Endothelial cell of umbilical vein (primary cell): ENCODE measurements around the gene NR3C2.

Experiments used
- EZH2 ChIP-seq: IDR thresholded peaks from 2 replicates; pipeline ENCODE4 v1.6.1; 2012; ENCODE audit warnings: borderline replicate concordance, low read depth, mild to moderate bottlenecking, moderate library complexity, low read length, inconsistent platforms; ENCODE audit not compliant: severe bottlenecking
- GATA2 ChIP-seq: IDR thresholded peaks from 2 replicates; pipeline ENCODE4 v1.7.0; 2011; ENCODE audit warnings: low read depth, mild to moderate bottlenecking, moderate library complexity, mixed read lengths, low read length; ENCODE audit not compliant: insufficient read length, insufficient read depth
- JUN ChIP-seq: IDR thresholded peaks from 2 replicates; pipeline ENCODE4 v1.6.1; 2011; ENCODE audit warnings: borderline replicate concordance, low read depth; ENCODE audit not compliant: insufficient read length, insufficient read depth
- MYC ChIP-seq: IDR thresholded peaks from one replicate; pipeline ENCODE4 v1.6.1; 2011; ENCODE audit warnings: mild to moderate bottlenecking, low read depth, low read length
- POLR2A ChIP-seq: IDR thresholded peaks from 2 replicates; pipeline ENCODE4 v1.6.1; 2012; ENCODE audit warnings: low read depth, mild to moderate bottlenecking, control low read depth, low read length
- POLR2AphosphoS5 ChIP-seq: IDR thresholded peaks from 2 replicates; pipeline ENCODE4 v1.6.1; 2012; ENCODE audit warnings: low read depth, mild to moderate bottlenecking, control low read depth, low read length, moderate library complexity; ENCODE audit not compliant: insufficient read depth
- TF ChIP-seq, protein P1 (sequence below), 2 donors: IDR thresholded peaks; 1 replicate in 1 of 2; 2 replicates in 1 of 2; pipeline ENCODE4 v1.5.1; 2011; ENCODE audit warnings: low read length in 2 of 2, mild to moderate bottlenecking in 2 of 2, moderate library complexity in 2 of 2, control low read depth in 1 of 2, inconsistent platforms in 1 of 2, low read depth in 1 of 2; ENCODE audit not compliant: insufficient read depth in 1 of 2; ENCODE audit errors: extremely low read depth in 1 of 2
- TF ChIP-seq, protein P2 (sequence below): IDR thresholded peaks from 2 replicates; pipeline ENCODE4 v1.6.1; 2011; ENCODE audit not compliant: insufficient read depth, insufficient read length

DNA sequence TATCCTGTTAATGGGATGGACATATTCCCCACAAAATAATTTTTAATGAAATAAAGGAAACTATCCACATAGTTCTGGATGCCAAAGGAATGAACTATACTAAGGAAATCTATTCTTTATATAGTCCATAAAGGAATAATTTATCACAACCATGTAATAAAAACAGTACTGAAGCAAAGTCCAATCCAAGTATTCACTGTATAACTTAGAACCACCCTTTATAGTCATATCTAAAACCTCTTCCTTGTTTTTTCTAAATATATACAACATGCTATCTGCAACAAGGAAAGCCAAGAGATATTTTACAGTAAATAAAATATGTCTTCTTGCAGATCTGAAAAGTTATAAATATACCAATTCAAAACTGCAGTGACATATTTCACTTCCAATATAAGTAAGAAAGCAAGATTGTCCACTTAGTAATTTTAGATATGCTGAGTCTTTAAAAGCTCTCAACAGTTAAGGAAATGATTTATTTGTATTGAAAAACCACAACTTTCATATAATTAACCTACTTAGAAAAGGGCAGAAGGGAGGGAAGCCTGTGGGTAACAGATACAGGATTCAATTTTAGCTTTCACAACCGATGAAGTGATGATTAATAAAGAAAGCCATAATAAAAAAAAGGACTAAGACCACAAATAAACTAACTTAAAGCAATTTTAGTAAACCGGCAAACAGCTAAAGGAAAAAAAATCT is 8.0 kb downstream of the NR3C2 start:
- TF ChIP-seq, protein P1, sequence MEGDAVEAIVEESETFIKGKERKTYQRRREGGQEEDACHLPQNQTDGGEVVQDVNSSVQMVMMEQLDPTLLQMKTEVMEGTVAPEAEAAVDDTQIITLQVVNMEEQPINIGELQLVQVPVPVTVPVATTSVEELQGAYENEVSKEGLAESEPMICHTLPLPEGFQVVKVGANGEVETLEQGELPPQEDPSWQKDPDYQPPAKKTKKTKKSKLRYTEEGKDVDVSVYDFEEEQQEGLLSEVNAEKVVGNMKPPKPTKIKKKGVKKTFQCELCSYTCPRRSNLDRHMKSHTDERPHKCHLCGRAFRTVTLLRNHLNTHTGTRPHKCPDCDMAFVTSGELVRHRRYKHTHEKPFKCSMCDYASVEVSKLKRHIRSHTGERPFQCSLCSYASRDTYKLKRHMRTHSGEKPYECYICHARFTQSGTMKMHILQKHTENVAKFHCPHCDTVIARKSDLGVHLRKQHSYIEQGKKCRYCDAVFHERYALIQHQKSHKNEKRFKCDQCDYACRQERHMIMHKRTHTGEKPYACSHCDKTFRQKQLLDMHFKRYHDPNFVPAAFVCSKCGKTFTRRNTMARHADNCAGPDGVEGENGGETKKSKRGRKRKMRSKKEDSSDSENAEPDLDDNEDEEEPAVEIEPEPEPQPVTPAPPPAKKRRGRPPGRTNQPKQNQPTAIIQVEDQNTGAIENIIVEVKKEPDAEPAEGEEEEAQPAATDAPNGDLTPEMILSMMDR (IDR thresholded peaks at IDR 0.05; ENCODE audit: extremely low read depth in 1 of 2, insufficient read depth in 1 of 2, low read depth in 1 of 2, low read length in 2 of 2), result no peak
- TF ChIP-seq EZH2 (no peak), POLR2A (no peak), MYC (no peak), POLR2AphosphoS5 (no peak), GATA2 (peak; percentile 16), JUN (no peak)
- TF ChIP-seq, protein P2, sequence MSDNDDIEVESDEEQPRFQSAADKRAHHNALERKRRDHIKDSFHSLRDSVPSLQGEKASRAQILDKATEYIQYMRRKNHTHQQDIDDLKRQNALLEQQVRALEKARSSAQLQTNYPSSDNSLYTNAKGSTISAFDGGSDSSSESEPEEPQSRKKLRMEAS, result no peak
